Heart right ventricle (tissue), 16 donors: Measurements from ENCODE around the gene RPRD1B. TPM values are rescaled to one million over a fixed set of nuclear protein-coding genes. Genes with fewer than 3 reads are reported as not detected.
A peak's percentile ranks its signal among the peaks of the same experiment; 100 is the strongest.

Source experiments
- ATAC-seq, 8 donors: fragments of 200-7000 bp; cut with Tn5 transposase; one replicate each; pipeline ENCODE4 v1.9.1; 2020; ENCODE audit warnings: mild to moderate bottlenecking in 8 of 8, moderate library complexity in 8 of 8, moderate number of reproducible peaks in 1 of 8
- DNase-seq, 2 donors: peaks; one replicate each; pipeline ENCODE4 v3.0.0-alpha.2; 2020
- H3K27ac ChIP-seq, 10 donors: fragments of 200-600 bp; sonication (generic) in 2 of 10; one replicate each; pipeline versions ENCODE4 v1.5.0 to v1.8.0; 2020 to 2022; ENCODE audit warnings: mild to moderate bottlenecking in 3 of 10
- H3K27me3 ChIP-seq, 7 donors: fragments of 200-600 bp; one replicate each; pipeline ENCODE4 v1.8.0; 2021 to 2022; ENCODE audit warnings: mild to moderate bottlenecking in 2 of 7
- H3K36me3 ChIP-seq, 9 donors: fragments of 200-600 bp; sonication (generic) in 1 of 9; one replicate each; pipeline versions ENCODE4 v1.5.0 to v1.8.0; 2020 to 2022; ENCODE audit warnings: mild to moderate bottlenecking in 2 of 9
- H3K4me1 ChIP-seq, 9 donors: fragments of 200-600 bp; sonication (generic) in 1 of 9; one replicate each; pipeline versions ENCODE4 v1.5.0 to v1.8.0; 2020 to 2022; ENCODE audit warnings: mild to moderate bottlenecking in 4 of 9
- H3K4me3 ChIP-seq, 10 donors: fragments of 200-600 bp; sonication (generic) in 2 of 10; one replicate each; pipeline versions ENCODE4 v1.5.0 to v1.8.0; 2020 to 2022; ENCODE audit warnings: mild to moderate bottlenecking in 7 of 10, moderate library complexity in 2 of 10
- H3K9me3 ChIP-seq, 11 donors: fragments of 200-600 bp in 10 of 11; sonication (generic) in 2 of 11; one replicate each; pipeline versions ENCODE4 v1.5.0 to v1.8.0; 2013 to 2022; ENCODE audit warnings: mild to moderate bottlenecking in 2 of 11, control low read depth in 1 of 11, moderate library complexity in 1 of 11
- CTCF ChIP-seq, 9 donors: fragments of 200-600 bp; sonication (generic) in 2 of 9; IDR thresholded peaks; one replicate each; pipeline versions ENCODE4 v1.5.0 to v1.8.0; 2021 to 2022; ENCODE audit warnings: antibody characterized with exemption in 9 of 9, mild to moderate bottlenecking in 5 of 9, moderate library complexity in 1 of 9
- WGBS, 2 donors: extraction: QIAGEN DNeasy Blood & Tissue Kit; methylation state at CpG; one replicate each; pipeline ENCODE4 v1.1.7; 2013; ENCODE audit warnings: inconsistent platforms in 1 of 2; 5-methylcytosine and 5-hydroxymethylcytosine counted together
- intact Hi-C, 10 donors: fragments of 100-400 bp; cut with DNase I; formaldehyde crosslinking; loops; one replicate each; pipeline versions ENCODE4 v1.11.1 to v1.14.2; 2022
- polyA plus RNA-seq, 2 donors: library from polyadenylated mRNA; stranded (reverse); fragments of 200-250 nt; gene quantifications; one replicate each; pipeline ENCODE4 v1.2.3, GENCODE V29; 2013
- total RNA-seq, 10 donors: library from RNA; stranded (reverse); fragmentation: NEBNext Ultra II Directional in 3 of 10; extraction: Animal tissue kit (Norgen Biotek cat#: 25700) in 3 of 10; gene quantifications; one replicate each; pipeline versions ENCODE4 v1.2.1 to v1.2.4, GENCODE V29; 2021 to 2023
- donor health status: Arrhythmogenic right ventricular cardiomyopathy.
- donor health status: ischemic (EF 13 %, LVEDD 7.1; RV severe dilation, severe dysfunction).
- donor health status: healthy with polysubstance abuse.
- donor health status: DM: no; HTN: yes; CAD: no.
- donor health status: DM: no; HTN: no; CAD: no.
- donor health status: ischemic (EF 25% LVEDD 6.9; RV normal size, moderate dysfunction).
- donor health status: ischemic (EF 25% LVEDD 5.7; RV mildly dilated, moderate dysfunction).
- donor health status: healthy.
- donor health status: DM: yes; HTN: yes; CAD: no.
- donor health status: Ischemic cardiomyopathy.
- donor health status: ischemic (EF 35%, LVEDD 5.7; RV mildly dilated, moderate dysfunction).
- donor health status: nonischemic (EF 11% LVEDD 7.7; RV severe dilation, severe dysfunction).
- donor health status: DM: yes; HTN: yes; CAD: no.
- donor health status: PGD.
- donor health status: ischemic (EF 29% LVEDD 5.4; RV normal size, mild dysfunction).
- donor health status: nonischemic (EF 23%, LVEDD 6.1; RV moderate dilation, normal function).

The RPRD1B gene
- total and polyA plus RNA-seq, 12 donors = 10.4 to 78.1 (median 47.3) TPM

- H3K27me3 ChIP-seq = no peaks in the 10 kb centered on the region
- WGBS, 2 donors = 51 to 57% methylated on average over 10 of the region's 10 CpGs
- intact Hi-C loops = loop anchor here in 4 of 10 donors (5.0 kb wide), 4 partner anchors 41 to 54 kb away; partner anchors contain the start of gene TGM2 (in 2 of the 4)
- no peaks in the 10 kb centered on the region for H3K36me3 ChIP-seq
- TF ChIP-seq CTCF (IDR thresholded peaks at IDR 0.05) = peak in 7 of 9 donors; percentile 7 to 51 (median 38)
- peak in 1 of 2 donors; percentile 41 for DNase-seq
- no peaks in the 10 kb centered on the region for H3K9me3 ChIP-seq
- H3K4me3 ChIP-seq = no peak overlapping the region
- H3K27ac ChIP-seq = peak overlapping the region in 7 of 10 donors; percentile 6 to 60 (median 38)
- peaks cover 26 to 58% (median 45%) of the 10 kb centered on the region in 9 donors for H3K4me1 ChIP-seq
- ATAC-seq = no peak
Observed at GRCh38 chr20:38113401-38114325, 80.1 kb downstream of the RPRD1B start.

GRCh38 chr20:38114353-38114791 lies 80.8 kb downstream of the RPRD1B start:
- 90 to 91% methylated on average over 4 of the region's 4 CpGs for WGBS, 2 donors
- H3K27me3 ChIP-seq = no peaks in the 10 kb centered on the region
- peaks cover 20 to 51% (median 38%) of the 10 kb centered on the region in 9 donors for H3K4me1 ChIP-seq
- ATAC-seq (peak in 3 of 8 donors; percentile 19 to 52 (median 42)), DNase-seq (peak in 1 of 2 donors; percentile 3)
- no peaks in the 10 kb centered on the region for H3K9me3 ChIP-seq
- H3K4me3 ChIP-seq = no peak overlapping the region
- intact Hi-C loops = loop anchor here in 4 of 10 donors (5.0 kb wide), 4 partner anchors 42 to 53 kb away; partner anchors contain the start of gene TGM2 (in 2 of the 4)
- H3K27ac ChIP-seq = peak overlapping the region in 6 of 10 donors; percentile 6 to 60 (median 33)
- H3K36me3 ChIP-seq = no peaks in the 10 kb centered on the region
- TF ChIP-seq CTCF (IDR thresholded peaks at IDR 0.05) = no peak

- H3K27me3 ChIP-seq = no peaks in the 10 kb centered on the region
- H3K4me1 ChIP-seq = peaks cover 13 to 43% (median 30%) of the 10 kb centered on the region in 9 donors
- peak overlapping the region in 1 of 10 donors; percentile 16 for H3K27ac ChIP-seq
- ATAC-seq (no peak), DNase-seq (peak in 1 of 2 donors; percentile 1)
- peak in 4 of 9 donors; percentile 17 to 39 (median 32) for TF ChIP-seq CTCF (IDR thresholded peaks at IDR 0.05)
- intact Hi-C loops = no loop called here
- H3K9me3 ChIP-seq = no peaks in the 10 kb centered on the region
- no peaks in the 10 kb centered on the region for H3K36me3 ChIP-seq
- H3K4me3 ChIP-seq = no peak overlapping the region
- 97 to 100% methylated on average over 1 of the region's 1 CpG for WGBS, 2 donors
Observed at GRCh38 chr20:38115205-38115604, 81.7 kb downstream of the RPRD1B start.

- intact Hi-C loops = no loop called here
- no peak for TF ChIP-seq CTCF (IDR thresholded peaks at IDR 0.05)
- Histone ChIP-seq H3K27me3 (no peaks in the 10 kb centered on the region), H3K4me1 (peaks cover 6 to 36% (median 23%) of the 10 kb centered on the region in 9 donors), H3K4me3 (no peak overlapping the region), H3K36me3 (no peaks in the 10 kb centered on the region), H3K27ac (no peak overlapping the region), H3K9me3 (no peaks in the 10 kb centered on the region)
- DNase-seq = no peak
- no peak for ATAC-seq
- WGBS, 2 donors = 53 to 73% methylated on average over 1 to 2 of the region's 2 CpGs
Observed at GRCh38 chr20:38115896-38116295, 82.3 kb downstream of the RPRD1B start.
